Neural progenitor cell (in vitro differentiated cells): ENCODE measurements around the gene MTCP1. TPM values are rescaled to one million over a fixed set of nuclear protein-coding genes. Genes with fewer than 3 reads are reported as not detected.

ENCODE experiments used
- DNase-seq: peaks from one replicate; pipeline ENCODE4 v3.0.0-alpha.2; 2016; ENCODE audit warnings: low spot score
- H2AFZ ChIP-seq: fragments of 200-600 bp; sonication (generic); replicated peaks from 2 replicates; pipeline ENCODE4 v1.6.1; 2016; ENCODE audit warnings: antibody characterized with exemption
- H3F3A ChIP-seq: fragments of 200-600 bp; sonication (generic); 2 replicates; pipeline ENCODE4 v1.6.1; 2016; ENCODE audit warnings: antibody characterized with exemption, low read depth
- H3K27ac ChIP-seq: fragments of 200-600 bp; sonication (generic); 2 replicates; pipeline ENCODE4 v1.5.1; 2016; ENCODE audit warnings: mild to moderate bottlenecking
- H3K27me3 ChIP-seq: fragments of 200-600 bp; sonication (generic); 2 replicates; pipeline ENCODE4 v1.6.1; 2016; ENCODE audit warnings: mild to moderate bottlenecking, moderate library complexity
- H3K36me3 ChIP-seq: fragments of 200-600 bp; sonication (generic); 2 replicates; pipeline ENCODE4 v1.5.1; 2016
- H3K4me1 ChIP-seq: fragments of 200-600 bp; sonication (generic); 2 replicates; pipeline ENCODE4 v1.6.1; 2016; ENCODE audit warnings: mixed run types
- H3K4me2 ChIP-seq: fragments of 200-600 bp; sonication (generic); 2 replicates; pipeline ENCODE4 v1.6.1; 2016
- H3K4me3 ChIP-seq: fragments of 200-600 bp; sonication (generic); 2 replicates; pipeline ENCODE4 v1.5.1; 2016
- H3K79me2 ChIP-seq: fragments of 200-600 bp; sonication (generic); 2 replicates; pipeline ENCODE4 v1.6.1; 2016; ENCODE audit warnings: low read depth
- H3K9ac ChIP-seq: fragments of 200-600 bp; sonication (generic); 2 replicates; pipeline ENCODE4 v1.6.1; 2016
- H3K9me3 ChIP-seq: fragments of 200-600 bp; sonication (generic); 2 replicates; pipeline ENCODE4 v1.5.1; 2016; ENCODE audit warnings: low read depth
- H4K20me1 ChIP-seq: fragments of 200-600 bp; sonication (generic); 2 replicates; pipeline ENCODE4 v1.6.1; 2016; ENCODE audit warnings: low read depth
- H3K27ac Mint-ChIP-seq: 3 replicates; pipeline ENCODE4 v1.8.0; 2021; ENCODE audit warnings: mixed read lengths
- H3K27me3 Mint-ChIP-seq: 2 replicates; pipeline ENCODE4 v1.8.0; 2022; ENCODE audit warnings: low read depth, mild to moderate bottlenecking, inconsistent platforms, moderate library complexity, mixed read lengths; ENCODE audit not compliant: insufficient read depth
- H3K36me3 Mint-ChIP-seq: 3 replicates; pipeline ENCODE4 v1.8.0; 2021; ENCODE audit warnings: mixed read lengths
- H3K4me1 Mint-ChIP-seq: 3 replicates; pipeline ENCODE4 v1.8.0; 2021; ENCODE audit warnings: mixed read lengths
- H3K4me3 Mint-ChIP-seq: 3 replicates; pipeline ENCODE4 v1.8.0; 2021; ENCODE audit warnings: mild to moderate bottlenecking, moderate library complexity, mixed read lengths
- H3K9me3 Mint-ChIP-seq: 3 replicates; pipeline ENCODE4 v1.8.0; 2020; ENCODE audit warnings: mixed read lengths
- CTCF ChIP-seq: fragments of 200-600 bp; sonication (generic); IDR thresholded peaks from 2 replicates; pipeline ENCODE4 v1.5.1; 2017; ENCODE audit warnings: antibody characterized with exemption, mild to moderate bottlenecking
- EZH2 ChIP-seq: fragments of 200-600 bp; sonication (generic); IDR thresholded peaks from 2 replicates; pipeline ENCODE4 v1.6.1; 2017; ENCODE audit warnings: antibody characterized with exemption, mild to moderate bottlenecking, moderate library complexity
- EZH2phosphoT487 ChIP-seq: fragments of 200-600 bp; sonication (generic); IDR thresholded peaks from 2 replicates; pipeline ENCODE4 v1.6.1; 2017; ENCODE audit warnings: antibody characterized with exemption
- total RNA-seq: library from RNA; depleted of rRNA; stranded (reverse); fragments of >200 nt; gene quantifications from 2 replicates; pipeline ENCODE4 v1.2.3, GENCODE V29; 2015; ENCODE audit warnings: low replicate concordance

MTCP1 gene
- total RNA-seq, 1 donor from 2014 or later, result 1.2 TPM

GRCh38 chrX:155052738-155053498 is 18.0 kb downstream of the MTCP1 start:
- Mint-ChIP-seq H3K27me3 (peaks cover 2% of the 10 kb centered on the region), H3K9me3 (peaks cover 4% of the 10 kb centered on the region), H3K4me3 (no peak overlapping the region), H3K27ac (no peak overlapping the region), H3K4me1 (no peaks in the 10 kb centered on the region), H3K36me3 (peaks cover 2% of the 10 kb centered on the region)
- H3K79me2 ChIP-seq, result no peaks in the 10 kb centered on the region
- no peak overlapping the region for H3K9ac ChIP-seq
- no peaks in the 10 kb centered on the region for H3K9me3 ChIP-seq
- no peak overlapping the region for H3K27ac ChIP-seq
- H3K4me2 ChIP-seq, result no peak overlapping the region
- H3K4me1 ChIP-seq, result no peaks in the 10 kb centered on the region
- no peaks in the 10 kb centered on the region for H4K20me1 ChIP-seq
- no peak overlapping the region for H2AFZ ChIP-seq
- H3F3A ChIP-seq, result no peaks in the 10 kb centered on the region
- no peak for DNase-seq
- no peaks in the 10 kb centered on the region for H3K36me3 ChIP-seq
- H3K27me3 ChIP-seq, result no peaks in the 10 kb centered on the region
- no peak for TF ChIP-seq EZH2
- TF ChIP-seq EZH2phosphoT487, result no peak
- TF ChIP-seq CTCF, result no peak
- no peak overlapping the region for H3K4me3 ChIP-seq

GRCh38 chrX:155048977-155049619 is 21.8 kb downstream of the MTCP1 start:
- Histone ChIP-seq H4K20me1 (no peaks in the 10 kb centered on the region), H2AFZ (no peak overlapping the region), H3K27me3 (no peaks in the 10 kb centered on the region), H3K4me3 (no peak overlapping the region), H3K9ac (no peak overlapping the region), H3K4me1 (no peaks in the 10 kb centered on the region), H3K4me2 (no peak overlapping the region), H3F3A (no peaks in the 10 kb centered on the region), H3K27ac (no peak overlapping the region), H3K9me3 (no peaks in the 10 kb centered on the region), H3K36me3 (no peaks in the 10 kb centered on the region), H3K79me2 (no peaks in the 10 kb centered on the region)
- Mint-ChIP-seq H3K27me3 (peaks cover 2% of the 10 kb centered on the region), H3K9me3 (peaks cover 4% of the 10 kb centered on the region), H3K27ac (no peak overlapping the region), H3K4me1 (no peaks in the 10 kb centered on the region), H3K36me3 (peaks cover 4% of the 10 kb centered on the region), H3K4me3 (no peak overlapping the region)
- DNase-seq, result peak; percentile 73
- TF ChIP-seq EZH2phosphoT487, result no peak
- TF ChIP-seq EZH2, result no peak
- TF ChIP-seq CTCF, result peak; percentile 65

GRCh38 chrX:155046811-155047528 is 24.0 kb downstream of the MTCP1 start:
- Histone ChIP-seq H3K79me2 (no peaks in the 10 kb centered on the region), H3K4me3 (no peak overlapping the region), H3K27ac (no peak overlapping the region), H3K36me3 (no peaks in the 10 kb centered on the region), H3F3A (no peaks in the 10 kb centered on the region), H3K9me3 (no peaks in the 10 kb centered on the region), H3K9ac (no peak overlapping the region), H2AFZ (no peak overlapping the region), H4K20me1 (no peaks in the 10 kb centered on the region), H3K4me1 (no peaks in the 10 kb centered on the region), H3K27me3 (no peaks in the 10 kb centered on the region), H3K4me2 (no peak overlapping the region)
- peaks cover 2% of the 10 kb centered on the region for H3K9me3 Mint-ChIP-seq
- DNase-seq, result no peak
- H3K27ac Mint-ChIP-seq, result no peak overlapping the region
- peaks cover 7% of the 10 kb centered on the region for H3K36me3 Mint-ChIP-seq
- peaks cover 2% of the 10 kb centered on the region for H3K27me3 Mint-ChIP-seq
- no peak overlapping the region for H3K4me3 Mint-ChIP-seq
- H3K4me1 Mint-ChIP-seq, result no peaks in the 10 kb centered on the region
- TF ChIP-seq CTCF (no peak), EZH2phosphoT487 (no peak), EZH2 (no peak)
